Mammary epithelial cell (primary cell): ENCODE measurements around the gene PDE11A.

Experiments used
- EZH2 ChIP-seq: IDR thresholded peaks from 2 replicates; pipeline ENCODE4 v1.6.1; 2012; ENCODE audit warnings: low read length, inconsistent platforms, borderline replicate concordance
- TF ChIP-seq, protein P1 (sequence below), 2 donors: IDR thresholded peaks in 1 of 2; conservative IDR thresholded peaks in 1 of 2; 2 replicates each; pipeline ENCODE4 v1.5.1; 2011 to 2012; ENCODE audit warnings: inconsistent platforms in 2 of 2, low read length in 2 of 2, mild to moderate bottlenecking in 2 of 2, control low read depth in 1 of 2, low read depth in 1 of 2; ENCODE audit not compliant: insufficient read depth in 1 of 2; ENCODE audit errors: extremely low read depth in 1 of 2

- TF ChIP-seq, protein P1, sequence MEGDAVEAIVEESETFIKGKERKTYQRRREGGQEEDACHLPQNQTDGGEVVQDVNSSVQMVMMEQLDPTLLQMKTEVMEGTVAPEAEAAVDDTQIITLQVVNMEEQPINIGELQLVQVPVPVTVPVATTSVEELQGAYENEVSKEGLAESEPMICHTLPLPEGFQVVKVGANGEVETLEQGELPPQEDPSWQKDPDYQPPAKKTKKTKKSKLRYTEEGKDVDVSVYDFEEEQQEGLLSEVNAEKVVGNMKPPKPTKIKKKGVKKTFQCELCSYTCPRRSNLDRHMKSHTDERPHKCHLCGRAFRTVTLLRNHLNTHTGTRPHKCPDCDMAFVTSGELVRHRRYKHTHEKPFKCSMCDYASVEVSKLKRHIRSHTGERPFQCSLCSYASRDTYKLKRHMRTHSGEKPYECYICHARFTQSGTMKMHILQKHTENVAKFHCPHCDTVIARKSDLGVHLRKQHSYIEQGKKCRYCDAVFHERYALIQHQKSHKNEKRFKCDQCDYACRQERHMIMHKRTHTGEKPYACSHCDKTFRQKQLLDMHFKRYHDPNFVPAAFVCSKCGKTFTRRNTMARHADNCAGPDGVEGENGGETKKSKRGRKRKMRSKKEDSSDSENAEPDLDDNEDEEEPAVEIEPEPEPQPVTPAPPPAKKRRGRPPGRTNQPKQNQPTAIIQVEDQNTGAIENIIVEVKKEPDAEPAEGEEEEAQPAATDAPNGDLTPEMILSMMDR (conservative IDR thresholded peaks at IDR 0.05 in 1 of 2, IDR thresholded peaks at IDR 0.05 in 1 of 2; ENCODE audit: extremely low read depth in 1 of 2, insufficient read depth in 1 of 2, low read depth in 1 of 2, low read length in 2 of 2) = no peak
- no peak for TF ChIP-seq EZH2
Measured at GRCh38 chr2:177756336-177756735, 316.2 kb downstream of the PDE11A start.
